Psoas muscle (tissue), 8 donors: ENCODE results near the gene TENM4. TPM values are rescaled to one million over a fixed set of nuclear protein-coding genes. Genes with fewer than 3 reads are reported as not detected.

ENCODE experiments used
- ATAC-seq, 4 donors: fragments of 200-7000 bp; cut with Tn5 transposase; one replicate each; pipeline ENCODE4 v1.9.1; 2020; ENCODE audit warnings: moderate library complexity in 3 of 4, mild to moderate bottlenecking in 2 of 4
- DNase-seq, 2 donors: peaks; one replicate each; pipeline ENCODE4 v3.0.0-alpha.2; 2020
- H3K27ac ChIP-seq: fragments of 200-600 bp; one replicate; pipeline ENCODE4 v1.8.0; 2022
- H3K27me3 ChIP-seq, 3 donors: fragments of 200-600 bp in 1 of 3; one replicate each; pipeline versions ENCODE4 v1.6.1 to v1.8.0; 2013 to 2022; ENCODE audit warnings: low read length in 2 of 3, mild to moderate bottlenecking in 2 of 3, moderate library complexity in 1 of 3; ENCODE audit not compliant: insufficient read depth in 3 of 3
- H3K36me3 ChIP-seq, 2 donors: fragments of 200-600 bp in 1 of 2; one replicate each; pipeline versions ENCODE4 v1.6.1 to v1.8.0; 2013 to 2022; ENCODE audit warnings: low read depth in 1 of 2, mild to moderate bottlenecking in 1 of 2, moderate library complexity in 1 of 2; ENCODE audit not compliant: insufficient read depth in 1 of 2
- H3K4me1 ChIP-seq: fragments of 200-600 bp; one replicate; pipeline ENCODE4 v1.8.0; 2022
- H3K4me3 ChIP-seq: fragments of 200-600 bp; one replicate; pipeline ENCODE4 v1.8.0; 2022; ENCODE audit warnings: mild to moderate bottlenecking
- H3K9me3 ChIP-seq: fragments of 200-600 bp; one replicate; pipeline ENCODE4 v1.8.0; 2022
- WGBS, 3 donors: extraction: QIAGEN DNeasy Blood & Tissue Kit; methylation state at CpG; one replicate each; pipeline versions ENCODE4 v1.1.6 to v1.1.7; 2013; 5-methylcytosine and 5-hydroxymethylcytosine counted together
- intact Hi-C, 2 donors: fragments of 100-400 bp; cut with DNase I; formaldehyde crosslinking; loops; one replicate each; pipeline versions ENCODE4 v1.11.0 to v1.14.2; 2022
- polyA plus RNA-seq, 3 donors: library from polyadenylated mRNA; stranded (reverse); fragments of 200-250 nt; gene quantifications; one replicate each; pipeline ENCODE4 v1.2.3, GENCODE V29; 2013
- total RNA-seq, 4 donors: library from RNA; stranded (reverse); fragmentation: NEBNext Ultra II Directional in 2 of 4; extraction: Animal tissue kit (Norgen Biotek cat#: 25700) in 2 of 4; gene quantifications; one replicate each; pipeline versions ENCODE4 v1.2.1 to v1.2.4, GENCODE V29; 2021 to 2023
- TF ChIP-seq, protein P1 (sequence below): fragments of 200-600 bp; IDR thresholded peaks from one replicate; pipeline ENCODE4 v1.8.0; 2022; ENCODE audit warnings: antibody characterized with exemption
- donor health status: healthy with polysubstance abuse.
- donor health status: DM: no; HTN: no; CAD: no; lungs with moderate emphysema.
- donor health status: Bipolar disorder and iron deficiency.
- donor health status: healthy.
- donor health status: DM: yes; HTN: yes; CAD: no.
- donor health status: DM: no; HTN: no; CAD: no.
- donor health status: DM: no; HTN: no; CAD: no.
- donor health status: DM: yes; HTN: yes; CAD: no.

TENM4 gene
- total and polyA plus RNA-seq, 7 donors, result 0.05 to 1.7 (median 0.48) TPM

DNA sequence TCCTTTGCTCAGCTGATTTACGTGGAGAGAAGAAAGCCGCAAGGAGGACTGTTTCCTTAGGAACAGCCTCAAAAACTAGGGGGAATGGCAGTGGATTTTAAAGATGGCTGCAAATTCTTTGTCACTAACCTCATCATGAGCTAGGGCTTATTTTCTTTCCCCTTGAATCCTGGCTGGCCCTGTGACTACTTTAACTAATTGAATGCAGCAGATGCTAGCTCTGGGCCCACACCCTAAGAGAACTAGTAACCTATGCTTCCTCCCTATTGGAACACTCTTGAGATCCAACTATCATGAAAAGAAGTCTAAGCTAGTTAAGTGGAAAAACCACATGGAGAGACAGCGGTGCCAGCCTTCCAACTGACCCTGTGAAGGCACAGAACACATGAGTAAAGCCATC, 444.8 kb downstream of the TENM4 start:
- no peaks in the 10 kb centered on the region for H3K27me3 ChIP-seq
- H3K9me3 ChIP-seq, result peaks cover 5% of the 10 kb centered on the region
- ATAC-seq, result no peak
- H3K4me1 ChIP-seq, result no peaks in the 10 kb centered on the region
- no peak overlapping the region for H3K27ac ChIP-seq
- TF ChIP-seq, protein P1, sequence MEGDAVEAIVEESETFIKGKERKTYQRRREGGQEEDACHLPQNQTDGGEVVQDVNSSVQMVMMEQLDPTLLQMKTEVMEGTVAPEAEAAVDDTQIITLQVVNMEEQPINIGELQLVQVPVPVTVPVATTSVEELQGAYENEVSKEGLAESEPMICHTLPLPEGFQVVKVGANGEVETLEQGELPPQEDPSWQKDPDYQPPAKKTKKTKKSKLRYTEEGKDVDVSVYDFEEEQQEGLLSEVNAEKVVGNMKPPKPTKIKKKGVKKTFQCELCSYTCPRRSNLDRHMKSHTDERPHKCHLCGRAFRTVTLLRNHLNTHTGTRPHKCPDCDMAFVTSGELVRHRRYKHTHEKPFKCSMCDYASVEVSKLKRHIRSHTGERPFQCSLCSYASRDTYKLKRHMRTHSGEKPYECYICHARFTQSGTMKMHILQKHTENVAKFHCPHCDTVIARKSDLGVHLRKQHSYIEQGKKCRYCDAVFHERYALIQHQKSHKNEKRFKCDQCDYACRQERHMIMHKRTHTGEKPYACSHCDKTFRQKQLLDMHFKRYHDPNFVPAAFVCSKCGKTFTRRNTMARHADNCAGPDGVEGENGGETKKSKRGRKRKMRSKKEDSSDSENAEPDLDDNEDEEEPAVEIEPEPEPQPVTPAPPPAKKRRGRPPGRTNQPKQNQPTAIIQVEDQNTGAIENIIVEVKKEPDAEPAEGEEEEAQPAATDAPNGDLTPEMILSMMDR, result no peak
- WGBS, 3 donors, result 95 to 99% (median 98%) methylated on average over 3 of the region's 3 CpGs
- no peak for DNase-seq
- H3K4me3 ChIP-seq, result no peak overlapping the region
- intact Hi-C loops, result no loop called here
- no peaks in the 10 kb centered on the region for H3K36me3 ChIP-seq

DNA sequence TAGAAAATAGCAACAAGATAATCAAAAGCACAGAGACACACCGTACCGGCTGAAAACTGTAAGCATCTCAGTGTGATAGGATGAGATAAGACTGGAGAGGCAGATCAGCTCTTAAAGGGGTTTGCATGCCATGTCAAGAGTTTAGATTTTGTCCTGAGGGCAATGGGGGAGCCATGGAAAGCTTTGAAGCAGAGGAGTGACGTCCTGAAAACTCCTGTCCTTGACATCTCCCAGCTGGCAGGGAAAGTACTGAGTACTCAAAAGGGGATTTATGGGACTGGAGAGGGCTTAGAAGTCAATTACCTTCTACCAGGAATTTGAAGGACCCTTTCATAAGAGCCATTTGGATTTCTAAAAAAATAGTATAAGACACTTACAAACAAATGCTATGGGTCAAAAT, 445.7 kb downstream of the TENM4 start:
- Histone ChIP-seq H3K4me1 (no peaks in the 10 kb centered on the region), H3K9me3 (no peaks in the 10 kb centered on the region), H3K4me3 (no peak overlapping the region), H3K27ac (no peak overlapping the region), H3K36me3 (no peaks in the 10 kb centered on the region), H3K27me3 (no peaks in the 10 kb centered on the region)
- intact Hi-C loops, result no loop called here
- DNase-seq (no peak), ATAC-seq (no peak)
- TF ChIP-seq, protein P1, result no peak
- 94 to 97% (median 96%) methylated on average over 3 of the region's 3 CpGs for WGBS, 3 donors

DNA sequence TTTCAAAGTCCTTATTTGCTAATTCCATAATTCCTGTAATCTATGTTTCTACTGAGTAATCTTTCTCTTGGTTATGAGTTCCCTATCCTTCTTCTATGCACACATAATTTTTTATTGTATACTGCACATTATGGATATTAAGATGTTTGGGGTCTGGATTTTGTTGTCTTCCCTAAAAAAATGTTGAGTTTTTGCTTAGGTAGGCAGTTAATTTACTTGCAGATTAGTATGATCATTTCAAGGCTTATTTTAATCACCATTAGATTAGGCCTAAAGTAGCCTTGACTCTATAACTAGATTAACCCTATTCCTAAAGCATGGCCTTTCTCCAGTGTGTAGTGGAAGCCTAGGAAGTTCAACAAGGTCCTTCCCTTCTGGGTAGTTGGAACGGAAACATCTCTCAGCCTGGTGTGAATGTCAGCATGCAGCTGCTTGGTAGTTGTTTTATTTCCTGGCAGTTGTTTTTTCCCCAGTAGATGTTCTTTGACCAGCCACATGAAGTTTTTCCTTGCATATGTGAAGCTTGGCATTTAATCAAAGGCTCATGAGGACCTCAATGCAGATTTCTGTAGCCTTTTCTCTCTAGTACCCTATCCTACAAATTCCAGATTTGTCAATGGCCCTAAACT, 446.9 kb downstream of the TENM4 start:
- Histone ChIP-seq H3K27ac (no peak overlapping the region), H3K4me1 (no peaks in the 10 kb centered on the region), H3K4me3 (no peak overlapping the region), H3K9me3 (no peaks in the 10 kb centered on the region), H3K36me3 (no peaks in the 10 kb centered on the region), H3K27me3 (no peaks in the 10 kb centered on the region)
- 50 to 59% (median 52%) methylated on average over 1 of the region's 1 CpG for WGBS, 3 donors
- no peak for DNase-seq
- TF ChIP-seq, protein P1, result no peak
- ATAC-seq, result no peak
- intact Hi-C loops, result no loop called here

DNA sequence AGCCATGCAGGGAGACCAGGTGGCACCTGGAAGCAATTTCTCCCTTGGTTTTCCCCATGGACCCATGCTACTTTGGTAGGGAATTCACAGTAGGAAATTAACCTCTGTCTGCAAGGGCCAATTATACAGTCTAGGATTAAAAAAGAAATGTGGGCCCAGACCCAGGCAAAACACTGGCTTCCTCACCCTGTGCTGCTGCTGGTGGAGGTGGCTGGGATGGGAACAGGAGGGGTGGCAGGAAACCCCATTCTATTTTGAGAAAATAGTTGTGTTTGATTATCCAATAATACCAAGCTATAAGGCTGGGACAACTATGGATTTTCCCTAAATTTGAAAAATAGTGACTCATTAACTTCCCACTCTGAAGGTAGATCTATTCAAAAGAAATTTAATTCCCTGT, 449.1 kb downstream of the TENM4 start:
- TF ChIP-seq, protein P1, result no peak
- no peak for DNase-seq
- no peaks in the 10 kb centered on the region for H3K36me3 ChIP-seq
- no peaks in the 10 kb centered on the region for H3K9me3 ChIP-seq
- no peak overlapping the region for H3K4me3 ChIP-seq
- H3K27me3 ChIP-seq, result no peaks in the 10 kb centered on the region
- H3K27ac ChIP-seq, result no peak overlapping the region
- intact Hi-C loops, result no loop called here
- ATAC-seq, result no peak
- no peaks in the 10 kb centered on the region for H3K4me1 ChIP-seq

DNA sequence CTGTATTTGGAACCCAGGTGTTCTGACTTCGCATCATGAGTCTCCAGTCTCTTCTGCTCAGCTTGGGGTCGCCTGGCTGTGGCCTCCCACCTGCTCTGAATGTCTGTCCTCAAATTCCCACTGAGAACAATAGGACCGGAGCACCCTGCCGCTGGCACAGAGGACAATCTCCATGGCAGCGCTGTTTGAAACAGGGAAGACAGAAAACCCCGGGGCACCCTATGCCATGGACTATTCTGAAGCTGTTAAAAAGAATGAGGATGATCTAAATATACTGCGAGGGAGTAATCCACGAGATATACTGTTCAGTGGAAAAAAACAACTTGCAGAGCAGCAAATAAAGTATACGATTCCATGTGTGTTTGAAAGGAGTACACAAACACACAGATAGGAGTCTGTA, 450.6 kb downstream of the TENM4 start:
- H3K9me3 ChIP-seq, result no peaks in the 10 kb centered on the region
- no peaks in the 10 kb centered on the region for H3K27me3 ChIP-seq
- no peak for DNase-seq
- intact Hi-C loops, result no loop called here
- TF ChIP-seq, protein P1, result no peak
- H3K4me3 ChIP-seq, result no peak overlapping the region
- no peaks in the 10 kb centered on the region for H3K36me3 ChIP-seq
- no peak for ATAC-seq
- H3K27ac ChIP-seq, result no peak overlapping the region
- 76 to 78% (median 78%) methylated on average over 9 of the region's 9 CpGs for WGBS, 3 donors
- no peaks in the 10 kb centered on the region for H3K4me1 ChIP-seq
